K562 (cell line): ENCODE results near the gene MYO18B.

ENCODE experiments used
- DPF2 ChIP-seq: fragments of 450-650 bp; IDR thresholded peaks from 2 replicates; pipeline ENCODE4 v1.6.1; 2016
- HDAC8 ChIP-seq: fragments of 450-650 bp; IDR thresholded peaks from 2 replicates; pipeline ENCODE4 v1.6.1; 2016; ENCODE audit warnings: mild to moderate bottlenecking, missing genetic modification characterization, moderate library complexity, missing compliant biosample characterization
- JUN ChIP-seq, 2 experiments: sonication (generic) in 1 of 2; formaldehyde crosslinking in 1 of 2; IDR thresholded peaks; 2 replicates each; pipeline versions ENCODE4 v1.6.1 to v1.8.0; 2012 to 2022; ENCODE audit warnings: borderline replicate concordance in 2 of 2, mild to moderate bottlenecking in 2 of 2, improper control_type of control experiment in 1 of 2, low read depth in 1 of 2, low read length in 1 of 2, missing genetic modification reagents in 1 of 2
- RBM15 ChIP-seq: fragments of 200-400 bp; formaldehyde crosslinking; IDR thresholded peaks from 2 replicates; pipeline ENCODE4 v1.6.1; 2018; ENCODE audit warnings: mild to moderate bottlenecking, low read length, moderate library complexity; ENCODE audit not compliant: insufficient read depth
- RCOR1 ChIP-seq, 2 experiments: IDR thresholded peaks; 2 replicates each; pipeline ENCODE4 v1.6.1; 2012; ENCODE audit warnings: low read depth in 2 of 2, low read length in 2 of 2, borderline replicate concordance in 1 of 2, improper control_type of control experiment in 1 of 2
- STAG1 ChIP-seq: sonication (generic); formaldehyde crosslinking; IDR thresholded peaks from 2 replicates; pipeline ENCODE4 v1.5.0; 2020; ENCODE audit warnings: missing genetic modification reagents, borderline replicate concordance
- TRIM24 ChIP-seq, 2 experiments: fragments of 450-650 bp; IDR thresholded peaks; 2 replicates each; pipeline ENCODE4 v1.6.1; 2016
- ZBED1 ChIP-seq: IDR thresholded peaks from 2 replicates; pipeline ENCODE4 v1.6.1; 2014
- ZFP1 ChIP-seq: fragments of 450-650 bp; formaldehyde crosslinking; IDR thresholded peaks from 2 replicates; pipeline ENCODE4 v1.4.0; 2020; ENCODE audit warnings: mild to moderate bottlenecking, mixed read lengths
- ZNF644 ChIP-seq: fragments of 200-800 bp; sonication (Bioruptor generic); IDR thresholded peaks from 2 replicates; pipeline ENCODE4 v1.6.1; 2016; ENCODE audit warnings: low read depth, missing genetic modification characterization, missing compliant biosample characterization
- TF ChIP-seq, protein P1 (sequence below), 3 experiments: IDR thresholded peaks in 2 of 3; conservative IDR thresholded peaks in 1 of 3; 2 replicates each; pipeline ENCODE4 v1.5.1; 2011 to 2012; ENCODE audit warnings: low read length in 3 of 3, mild to moderate bottlenecking in 3 of 3, control low read depth in 2 of 3, improper control_type of control experiment in 1 of 3, inconsistent platforms in 1 of 3, low read depth in 1 of 3, mixed read lengths in 1 of 3, moderate library complexity in 1 of 3; ENCODE audit not compliant: insufficient read depth in 2 of 3
- TF ChIP-seq, protein P2 (sequence below), 2 experiments: fragments of 450-650 bp in 1 of 2; sonication (generic) in 1 of 2; formaldehyde crosslinking in 1 of 2; IDR thresholded peaks in 1 of 2; conservative IDR thresholded peaks in 1 of 2; 2 replicates each; pipeline versions ENCODE4 v1.6.1 to v1.8.1; 2016 to 2023; ENCODE audit warnings: mild to moderate bottlenecking in 2 of 2, moderate library complexity in 2 of 2, inconsistent platforms in 1 of 2, missing genetic modification reagents in 1 of 2
- TF ChIP-seq, protein P3 (sequence below): fragments of 200-800 bp; sonication (Bioruptor generic); IDR thresholded peaks from 2 replicates; pipeline ENCODE4 v1.6.1; 2017; ENCODE audit warnings: missing genetic modification characterization, missing compliant biosample characterization
- TF ChIP-seq, protein P4 (sequence below): fragments of 450-650 bp; IDR thresholded peaks from 2 replicates; pipeline ENCODE4 v1.6.1; 2016; ENCODE audit warnings: borderline replicate concordance

DNA sequence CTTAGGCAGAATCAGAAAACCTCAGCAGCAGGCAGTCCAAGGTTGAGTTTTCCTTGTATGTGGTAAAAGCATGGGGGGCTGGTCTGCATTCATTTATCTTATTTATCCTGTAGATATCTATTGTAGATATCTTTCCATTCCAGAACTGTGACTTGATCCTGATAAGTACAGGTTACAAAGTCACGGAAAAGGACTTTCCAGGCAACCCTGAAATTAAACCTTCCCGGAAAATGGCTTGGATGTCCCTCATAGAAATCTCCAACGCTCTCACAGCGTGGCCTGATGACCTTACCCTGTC, 48.8 kb upstream of the MYO18B start:
- no peak for TF ChIP-seq ZNF644 (tag)
- TF ChIP-seq, protein P1, sequence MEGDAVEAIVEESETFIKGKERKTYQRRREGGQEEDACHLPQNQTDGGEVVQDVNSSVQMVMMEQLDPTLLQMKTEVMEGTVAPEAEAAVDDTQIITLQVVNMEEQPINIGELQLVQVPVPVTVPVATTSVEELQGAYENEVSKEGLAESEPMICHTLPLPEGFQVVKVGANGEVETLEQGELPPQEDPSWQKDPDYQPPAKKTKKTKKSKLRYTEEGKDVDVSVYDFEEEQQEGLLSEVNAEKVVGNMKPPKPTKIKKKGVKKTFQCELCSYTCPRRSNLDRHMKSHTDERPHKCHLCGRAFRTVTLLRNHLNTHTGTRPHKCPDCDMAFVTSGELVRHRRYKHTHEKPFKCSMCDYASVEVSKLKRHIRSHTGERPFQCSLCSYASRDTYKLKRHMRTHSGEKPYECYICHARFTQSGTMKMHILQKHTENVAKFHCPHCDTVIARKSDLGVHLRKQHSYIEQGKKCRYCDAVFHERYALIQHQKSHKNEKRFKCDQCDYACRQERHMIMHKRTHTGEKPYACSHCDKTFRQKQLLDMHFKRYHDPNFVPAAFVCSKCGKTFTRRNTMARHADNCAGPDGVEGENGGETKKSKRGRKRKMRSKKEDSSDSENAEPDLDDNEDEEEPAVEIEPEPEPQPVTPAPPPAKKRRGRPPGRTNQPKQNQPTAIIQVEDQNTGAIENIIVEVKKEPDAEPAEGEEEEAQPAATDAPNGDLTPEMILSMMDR (IDR thresholded peaks at IDR 0.05 in 2 of 3, conservative IDR thresholded peaks at IDR 0.05 in 1 of 3; ENCODE audit: insufficient read depth in 2 of 3, low read depth in 1 of 3, low read length in 3 of 3): no peak
- no peak for TF ChIP-seq HDAC8 (tag)
- TF ChIP-seq DPF2: no peak
- TF ChIP-seq STAG1 (CRISPR knock-in tag): no peak
- TF ChIP-seq ZFP1 (CRISPR knock-in tag): no peak
- no peak for TF ChIP-seq RCOR1 (IDR thresholded peaks at IDR 0.05; ENCODE audit: borderline replicate concordance in 1 of 2, low read depth in 2 of 2, low read length in 2 of 2)
- TF ChIP-seq RBM15: no peak
- TF ChIP-seq, protein P2, sequence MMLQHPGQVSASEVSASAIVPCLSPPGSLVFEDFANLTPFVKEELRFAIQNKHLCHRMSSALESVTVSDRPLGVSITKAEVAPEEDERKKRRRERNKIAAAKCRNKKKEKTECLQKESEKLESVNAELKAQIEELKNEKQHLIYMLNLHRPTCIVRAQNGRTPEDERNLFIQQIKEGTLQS (IDR thresholded peaks at IDR 0.05): no peak
- TF ChIP-seq, protein P2 (CRISPR knock-in tag; conservative IDR thresholded peaks at IDR 0.05): no peak
- no peak for TF ChIP-seq JUN (IDR thresholded peaks at IDR 0.05; ENCODE audit: borderline replicate concordance, low read depth, low read length)
- no peak for TF ChIP-seq JUN (CRISPR knock-in tag; IDR thresholded peaks at IDR 0.05; ENCODE audit: borderline replicate concordance)
- no peak for TF ChIP-seq ZBED1
- TF ChIP-seq, protein P3, sequence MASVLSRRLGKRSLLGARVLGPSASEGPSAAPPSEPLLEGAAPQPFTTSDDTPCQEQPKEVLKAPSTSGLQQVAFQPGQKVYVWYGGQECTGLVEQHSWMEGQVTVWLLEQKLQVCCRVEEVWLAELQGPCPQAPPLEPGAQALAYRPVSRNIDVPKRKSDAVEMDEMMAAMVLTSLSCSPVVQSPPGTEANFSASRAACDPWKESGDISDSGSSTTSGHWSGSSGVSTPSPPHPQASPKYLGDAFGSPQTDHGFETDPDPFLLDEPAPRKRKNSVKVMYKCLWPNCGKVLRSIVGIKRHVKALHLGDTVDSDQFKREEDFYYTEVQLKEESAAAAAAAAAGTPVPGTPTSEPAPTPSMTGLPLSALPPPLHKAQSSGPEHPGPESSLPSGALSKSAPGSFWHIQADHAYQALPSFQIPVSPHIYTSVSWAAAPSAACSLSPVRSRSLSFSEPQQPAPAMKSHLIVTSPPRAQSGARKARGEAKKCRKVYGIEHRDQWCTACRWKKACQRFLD (CRISPR knock-in tag): no peak
- TF ChIP-seq TRIM24 (IDR thresholded peaks at IDR 0.05): no peak
- TF ChIP-seq, protein P4, sequence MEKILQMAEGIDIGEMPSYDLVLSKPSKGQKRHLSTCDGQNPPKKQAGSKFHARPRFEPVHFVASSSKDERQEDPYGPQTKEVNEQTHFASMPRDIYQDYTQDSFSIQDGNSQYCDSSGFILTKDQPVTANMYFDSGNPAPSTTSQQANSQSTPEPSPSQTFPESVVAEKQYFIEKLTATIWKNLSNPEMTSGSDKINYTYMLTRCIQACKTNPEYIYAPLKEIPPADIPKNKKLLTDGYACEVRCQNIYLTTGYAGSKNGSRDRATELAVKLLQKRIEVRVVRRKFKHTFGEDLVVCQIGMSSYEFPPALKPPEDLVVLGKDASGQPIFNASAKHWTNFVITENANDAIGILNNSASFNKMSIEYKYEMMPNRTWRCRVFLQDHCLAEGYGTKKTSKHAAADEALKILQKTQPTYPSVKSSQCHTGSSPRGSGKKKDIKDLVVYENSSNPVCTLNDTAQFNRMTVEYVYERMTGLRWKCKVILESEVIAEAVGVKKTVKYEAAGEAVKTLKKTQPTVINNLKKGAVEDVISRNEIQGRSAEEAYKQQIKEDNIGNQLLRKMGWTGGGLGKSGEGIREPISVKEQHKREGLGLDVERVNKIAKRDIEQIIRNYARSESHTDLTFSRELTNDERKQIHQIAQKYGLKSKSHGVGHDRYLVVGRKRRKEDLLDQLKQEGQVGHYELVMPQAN: no peak
